ENCODE data around the gene KCNMA1.

Gene KCNMA1

DNA sequence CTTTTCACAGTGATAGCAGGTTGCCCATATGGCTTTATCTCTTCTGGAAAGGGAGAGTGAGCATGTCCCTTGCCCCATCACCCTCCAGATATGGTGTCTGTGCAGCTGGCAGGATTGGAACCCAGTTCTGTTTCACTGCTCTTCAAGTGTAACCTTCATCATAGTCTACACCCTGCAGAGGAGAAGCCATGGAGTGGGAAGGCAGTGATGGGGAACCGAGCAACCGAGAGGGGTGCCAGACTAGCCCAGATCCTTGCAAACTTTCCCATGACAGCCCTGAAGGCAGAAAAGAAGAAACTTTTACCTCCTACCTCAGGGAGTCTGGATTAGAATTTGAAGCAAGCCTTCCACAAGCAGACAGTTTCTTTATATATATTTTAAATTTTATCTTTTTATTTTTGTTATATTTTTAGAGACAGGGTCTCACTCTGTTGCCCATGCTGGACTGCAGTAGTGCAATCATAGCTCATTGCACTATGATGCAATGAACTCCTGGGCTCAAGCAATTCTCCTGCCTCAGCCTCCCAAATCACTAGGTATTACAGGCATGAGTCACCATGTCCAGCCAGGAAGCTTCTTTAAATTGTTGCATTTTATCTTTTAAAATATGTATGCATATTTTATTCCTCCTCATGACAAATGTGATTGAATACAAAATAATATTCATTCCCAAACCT, 133.3 kb downstream of the KCNMA1 start:
- TF ChIP-seq POLR2A (IDR thresholded peaks at IDR 0.05; ENCODE audit: low read depth, low read length), result no peak
- FAIRE-seq, result no peak

DNA sequence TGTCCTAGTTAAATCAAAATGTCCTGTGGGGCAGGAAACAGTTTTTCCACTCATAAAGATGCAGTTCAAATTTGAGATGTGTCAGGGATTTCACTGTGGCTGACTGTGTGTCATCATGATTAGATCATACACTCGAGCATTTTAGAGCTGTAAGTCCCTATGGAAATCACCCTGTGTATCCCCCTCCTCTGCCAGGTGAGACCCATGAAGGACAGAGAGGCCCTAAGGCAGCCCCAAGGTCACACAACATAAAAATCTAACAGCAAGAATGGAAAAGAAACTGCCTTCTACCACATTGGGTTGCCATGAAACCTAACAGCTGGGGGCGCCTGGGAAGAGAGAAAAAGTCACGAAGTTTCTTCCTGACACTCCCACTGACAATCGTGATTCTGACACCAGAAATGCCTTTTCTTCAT, 135.8 kb downstream of the KCNMA1 start:
- FAIRE-seq (no peak), DNase-seq (ENCODE audit: insufficient read length, low spot score) (peak; percentile 55)
- TF ChIP-seq POLR2A (IDR thresholded peaks at IDR 0.05; ENCODE audit: low read depth, low read length), result no peak

More for the DNA sequence above, 133.3 kb downstream of the KCNMA1 start:
- DNase-seq (ENCODE audit: insufficient read length, low spot score), result no peak

DNA sequence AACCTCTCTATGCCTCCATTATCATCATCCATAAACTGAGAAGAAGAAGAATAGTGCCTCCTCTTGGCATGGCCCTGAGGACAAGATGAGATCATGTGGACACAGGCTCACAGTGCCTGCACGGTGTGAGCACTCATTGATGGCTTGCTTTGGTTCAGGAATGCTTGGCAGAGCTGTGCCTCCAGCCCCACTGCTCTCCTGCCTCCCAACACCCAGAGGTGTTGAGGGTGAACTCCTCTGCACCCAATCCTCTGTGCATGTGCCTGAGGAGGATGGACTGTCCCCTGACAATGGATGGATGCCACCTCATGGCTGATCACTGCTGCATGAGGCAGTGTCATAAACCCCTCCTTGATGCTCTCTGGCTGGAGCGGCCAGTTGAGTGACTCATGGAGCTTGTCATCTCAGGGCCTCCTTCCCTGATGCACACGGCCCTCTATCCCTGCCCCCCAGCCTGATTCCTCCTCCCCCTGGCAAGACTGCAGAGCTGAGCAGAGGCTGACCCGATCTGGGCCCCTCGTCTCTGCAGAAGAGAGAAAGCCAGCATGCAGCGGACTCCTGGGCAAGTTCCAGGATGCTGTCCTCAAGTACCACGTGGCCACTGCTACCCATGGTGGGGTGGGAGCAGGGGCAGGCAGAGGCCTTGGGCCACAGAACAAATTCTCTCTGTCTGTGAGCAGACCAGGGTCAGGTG, 136.3 kb downstream of the KCNMA1 start:
- FAIRE-seq (peak; percentile 85), DNase-seq (ENCODE audit: insufficient read length, low spot score) (peak; percentile 96)
- no peak; the same call in 1 of the 2 replicates for TF ChIP-seq POLR2A (IDR thresholded peaks at IDR 0.05; ENCODE audit: low read depth, low read length)

DNA sequence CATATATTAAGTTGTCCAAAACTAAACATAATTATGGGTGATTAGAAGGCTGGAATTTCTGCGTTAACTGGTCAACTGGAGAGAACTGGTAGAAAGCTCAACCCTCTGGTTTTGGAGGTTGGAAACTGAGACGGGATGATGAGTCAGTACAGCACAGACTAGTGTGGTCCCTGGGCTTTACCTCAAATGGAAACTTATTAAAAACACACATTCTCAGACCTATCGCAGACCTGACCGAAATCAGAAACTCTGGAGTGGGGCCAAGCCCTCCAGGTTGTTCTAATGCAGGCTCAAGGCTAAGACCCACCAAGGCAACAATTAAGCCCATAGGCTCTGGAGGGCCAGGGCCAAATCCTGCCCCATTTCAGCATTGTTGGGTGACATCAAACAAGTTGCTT, 136.9 kb downstream of the KCNMA1 start:
- no peak for DNase-seq (ENCODE audit: insufficient read length, low spot score)
- TF ChIP-seq POLR2A (IDR thresholded peaks at IDR 0.05; ENCODE audit: low read depth, low read length), result no peak
- no peak for FAIRE-seq

DNA sequence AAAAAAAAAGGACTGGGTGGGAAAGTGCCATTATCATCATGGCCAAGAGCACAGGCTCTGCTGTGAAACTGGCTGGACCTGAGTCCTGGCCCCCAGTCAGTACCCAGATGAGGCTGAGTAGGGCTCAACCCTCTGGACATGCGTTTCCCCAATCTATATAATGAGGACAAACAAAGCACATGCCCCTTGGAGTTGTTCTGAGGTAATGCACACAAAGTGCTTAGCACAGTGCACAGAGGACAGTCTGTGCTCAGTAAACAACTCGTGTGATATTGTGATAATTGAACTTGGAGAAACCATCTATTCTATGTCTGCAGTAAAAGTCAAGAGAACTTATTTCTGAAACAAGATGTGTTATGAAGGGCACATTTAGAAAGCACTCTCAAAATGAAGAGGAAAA, 138.8 kb downstream of the KCNMA1 start:
- FAIRE-seq (no peak), DNase-seq (ENCODE audit: insufficient read length, low spot score) (no peak)
- TF ChIP-seq POLR2A (IDR thresholded peaks at IDR 0.05; ENCODE audit: low read depth, low read length), result no peak

DNA sequence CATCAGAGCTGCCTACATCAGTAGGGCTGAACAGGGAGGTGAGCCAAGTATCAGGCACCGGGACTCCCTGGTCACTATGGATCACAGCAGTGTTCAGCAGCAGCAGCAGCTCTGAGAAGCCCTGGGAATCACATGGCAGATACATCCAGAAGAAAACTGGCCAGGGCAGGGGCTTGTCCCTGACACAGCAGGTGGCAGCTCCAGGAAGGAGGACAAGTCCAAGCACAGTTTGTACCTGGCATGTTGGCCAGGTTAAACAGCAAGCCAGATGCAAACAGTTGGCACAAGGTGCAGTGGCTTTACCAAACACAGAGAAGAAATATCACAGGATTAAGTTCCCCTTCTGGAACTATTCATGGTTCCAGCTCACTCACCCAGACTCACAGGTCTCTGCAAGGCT, 139.4 kb downstream of the KCNMA1 start:
- FAIRE-seq, result no peak
- DNase-seq (ENCODE audit: insufficient read length, low spot score), result no peak

DNA sequence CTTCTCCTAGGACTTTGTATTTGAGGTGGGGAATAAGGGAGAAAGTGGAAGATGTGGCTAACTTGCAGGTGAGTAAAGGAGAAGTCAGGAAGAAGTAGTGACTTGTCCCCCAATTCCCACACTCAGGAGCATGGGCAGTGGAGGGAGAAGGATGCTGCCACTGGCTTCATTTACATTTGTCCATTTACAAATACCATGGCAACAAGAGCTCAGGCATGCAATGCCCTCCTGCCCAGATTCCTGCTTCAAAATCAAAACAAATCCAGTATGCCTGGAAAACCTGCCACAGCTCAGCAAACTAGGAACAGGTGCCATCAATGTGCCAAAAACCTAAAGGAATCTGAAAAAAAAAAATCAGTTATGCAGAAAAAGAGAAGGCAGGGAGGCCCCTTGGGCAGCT, 139.9 kb downstream of the KCNMA1 start:
- FAIRE-seq (no peak), DNase-seq (ENCODE audit: insufficient read length, low spot score) (no peak)
- TF ChIP-seq POLR2A (IDR thresholded peaks at IDR 0.05; ENCODE audit: low read depth, low read length), result no peak

More for the DNA sequence above, 139.4 kb downstream of the KCNMA1 start:
- no peak for TF ChIP-seq POLR2A (IDR thresholded peaks at IDR 0.05; ENCODE audit: low read depth, low read length)

DNA sequence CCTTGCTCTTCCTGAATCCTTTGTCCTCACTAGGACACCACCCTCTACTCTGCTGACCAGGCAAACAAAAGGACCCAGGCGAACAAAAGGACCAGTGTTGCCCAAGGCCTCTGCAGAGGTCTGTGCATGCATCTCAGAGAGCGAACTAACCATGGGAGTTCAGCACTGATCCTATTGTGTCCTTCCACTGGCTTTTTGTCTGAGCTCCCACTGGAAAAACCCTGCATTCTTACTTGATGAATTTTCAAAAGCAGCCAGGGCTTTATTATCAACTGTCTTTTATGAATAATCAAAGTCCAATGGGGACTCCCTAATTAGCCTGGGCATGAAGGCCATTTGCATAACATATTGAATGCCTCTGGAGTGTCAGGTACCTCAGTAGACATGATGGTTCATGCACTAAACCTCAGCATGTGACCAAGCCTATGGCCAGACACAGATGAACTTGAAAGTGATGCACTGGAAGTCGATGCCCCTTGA, 140.6 kb downstream of the KCNMA1 start:
- DNase-seq (ENCODE audit: insufficient read length, low spot score), result no peak
- TF ChIP-seq POLR2A (IDR thresholded peaks at IDR 0.05; ENCODE audit: low read depth, low read length), result no peak
- no peak for FAIRE-seq

DNA sequence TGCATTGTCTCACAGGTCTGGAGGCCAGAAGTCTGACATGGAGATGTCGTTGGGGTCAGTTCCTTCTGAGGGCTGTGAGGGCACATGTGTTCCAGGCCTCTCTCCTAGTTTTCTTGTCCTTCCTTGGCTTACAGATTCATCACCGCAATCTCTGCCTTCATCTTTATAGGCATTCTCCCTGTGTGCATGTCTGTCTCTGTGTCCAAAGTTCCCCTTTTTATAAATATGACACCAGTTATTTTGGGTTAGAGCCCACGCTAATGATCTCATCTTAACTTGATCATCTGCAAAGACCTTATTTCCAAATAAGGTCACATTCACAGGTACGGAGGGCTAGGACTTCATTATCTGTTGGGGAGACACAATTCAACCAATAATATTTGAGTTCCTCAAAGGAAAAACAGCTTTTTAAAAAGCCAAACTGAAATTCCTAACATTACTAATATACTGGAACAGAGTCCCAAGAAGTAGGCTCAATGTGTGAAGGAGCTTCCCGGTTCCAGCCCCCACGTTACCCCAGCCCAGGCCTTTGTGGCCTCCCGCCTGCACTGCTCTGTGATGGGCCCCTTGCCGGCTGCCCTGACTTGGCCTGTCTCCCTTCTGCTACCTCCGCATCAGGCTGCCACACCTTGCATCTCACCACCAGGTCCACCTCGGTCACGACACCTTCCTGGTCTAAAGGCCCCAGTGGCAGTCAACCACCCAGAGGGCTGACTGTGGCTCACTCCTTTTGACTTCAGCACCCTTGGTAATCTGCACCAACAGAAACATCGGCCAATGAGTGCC, 142.7 kb downstream of the KCNMA1 start:
- no peak for TF ChIP-seq POLR2A (IDR thresholded peaks at IDR 0.05; ENCODE audit: low read depth, low read length)
- DNase-seq (ENCODE audit: insufficient read length, low spot score) (no peak), FAIRE-seq (no peak)

DNA sequence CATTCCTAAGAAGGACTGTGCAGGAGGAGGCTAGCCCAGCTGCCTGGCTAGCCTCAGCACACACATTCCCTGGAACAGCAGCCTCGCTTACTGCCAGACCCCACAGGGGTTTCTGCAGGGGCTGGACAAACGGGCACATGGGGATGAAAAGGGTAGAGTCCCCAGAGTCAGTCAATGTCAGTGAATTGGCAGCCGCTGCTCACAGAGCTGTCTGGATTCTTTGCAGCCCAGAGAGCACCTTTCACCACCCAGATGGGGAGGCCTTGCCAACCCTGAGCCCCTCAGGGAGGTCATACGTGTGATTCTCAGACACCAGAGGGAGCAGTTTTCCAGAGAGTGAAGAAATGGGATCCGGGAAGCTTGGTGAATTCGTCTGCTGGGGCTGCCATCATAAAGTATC, 143.3 kb downstream of the KCNMA1 start:
- no peak for FAIRE-seq
- no peak for DNase-seq (ENCODE audit: insufficient read length, low spot score)
- no peak for TF ChIP-seq POLR2A (IDR thresholded peaks at IDR 0.05; ENCODE audit: low read depth, low read length)

DNA sequence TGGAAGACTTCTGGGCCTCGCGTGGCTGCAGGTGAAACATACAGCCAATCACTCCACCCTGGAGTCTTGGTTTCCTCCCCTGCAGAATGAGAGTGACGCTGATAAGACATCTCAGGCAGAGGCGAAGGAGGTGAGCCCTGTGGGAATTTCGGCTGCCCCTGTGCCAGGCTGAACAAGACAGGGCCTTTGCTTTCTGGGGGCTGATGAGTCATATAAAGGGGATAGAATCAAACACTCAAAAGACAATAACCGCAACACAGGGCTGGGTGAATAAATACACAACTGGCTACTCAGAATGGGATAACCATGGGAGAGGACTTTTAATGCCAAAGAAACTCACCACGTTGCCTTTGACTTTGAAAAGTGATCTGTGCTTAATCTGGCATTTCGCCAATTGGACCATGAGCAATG, 143.8 kb downstream of the KCNMA1 start:
- TF ChIP-seq POLR2A (IDR thresholded peaks at IDR 0.05; ENCODE audit: low read depth, low read length), result no peak
- DNase-seq (ENCODE audit: insufficient read length, low spot score) (no peak), FAIRE-seq (no peak)

DNA sequence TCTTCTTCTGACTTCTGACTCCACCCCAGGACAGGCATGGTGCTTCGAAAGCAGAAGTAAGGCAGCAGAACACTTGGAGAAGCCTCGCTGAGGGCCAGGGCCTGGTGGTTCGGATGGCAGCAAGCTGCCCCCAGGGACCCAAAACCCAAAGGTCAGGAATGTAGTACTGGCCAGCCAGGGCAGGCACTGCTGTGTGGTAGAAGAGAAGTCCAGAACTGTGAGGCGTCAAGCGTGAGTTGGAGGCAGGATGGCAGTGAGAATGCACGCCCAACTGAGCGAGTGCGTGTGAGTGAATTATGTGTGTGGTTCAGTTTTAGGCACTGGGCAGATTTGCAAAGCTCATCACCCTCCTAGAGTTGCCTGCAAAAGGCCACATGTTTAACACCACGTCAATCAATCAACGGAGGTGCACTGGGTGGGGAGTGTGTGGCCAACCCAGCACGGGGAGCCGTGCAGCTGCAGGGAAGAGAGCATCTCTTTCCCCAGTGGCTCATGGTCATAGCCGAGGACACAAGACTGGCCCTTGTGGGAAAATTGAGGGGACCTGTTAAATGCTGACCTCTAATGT, 144.3 kb downstream of the KCNMA1 start:
- FAIRE-seq (no peak), DNase-seq (ENCODE audit: insufficient read length, low spot score) (no peak)
- TF ChIP-seq POLR2A (IDR thresholded peaks at IDR 0.05; ENCODE audit: low read depth, low read length), result no peak

DNA sequence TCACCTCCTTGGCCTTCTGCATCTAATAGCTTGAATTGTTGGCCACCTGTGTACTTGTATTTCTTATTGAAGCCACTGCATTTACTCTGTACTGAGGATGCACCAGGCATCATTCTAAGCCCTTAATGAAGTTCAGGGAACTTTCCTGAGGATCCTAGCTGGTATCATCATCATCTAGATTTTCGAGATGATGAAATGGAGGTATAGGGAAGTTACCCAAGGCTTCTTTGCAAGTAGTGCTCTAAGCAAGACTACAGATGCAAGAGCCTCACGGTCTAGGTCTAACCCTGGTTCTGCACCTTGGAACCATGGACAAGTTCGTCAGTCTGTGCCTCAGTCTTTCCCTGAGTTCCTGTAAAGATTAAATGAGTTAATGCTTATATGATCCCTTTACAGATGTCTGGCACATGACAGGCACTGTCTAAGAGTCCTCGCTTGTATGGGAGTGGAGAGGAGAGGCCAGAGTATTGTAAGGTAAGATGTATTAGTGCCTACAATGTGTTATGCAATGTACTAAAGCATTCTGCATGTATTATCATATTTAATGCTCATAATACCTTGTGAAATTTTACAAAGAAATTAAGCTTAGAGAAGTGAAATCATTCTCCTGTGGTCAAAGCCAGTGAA, 145.1 kb downstream of the KCNMA1 start:
- TF ChIP-seq POLR2A (IDR thresholded peaks at IDR 0.05; ENCODE audit: low read depth, low read length), result no peak
- DNase-seq (ENCODE audit: insufficient read length, low spot score), result no peak
- no peak for FAIRE-seq

All from H54 (cell line).